B cell (primary cell): Measurements from ENCODE around the gene MYO1C. TPM values are rescaled to one million over a fixed set of nuclear protein-coding genes. Genes with fewer than 3 reads are reported as not detected.

ENCODE experiments used
- ATAC-seq: fragments of 200-7000 bp; cut with Tn5 transposase; one replicate; pipeline ENCODE4 v1.10.0; 2021; ENCODE audit warnings: low read depth, mild to moderate bottlenecking, moderate number of reproducible peaks, moderate library complexity
- CTCF ChIA-PET: fragments of 350-600 bp; sonication (Branson Sonifier 250); formaldehyde crosslinking; loops from one replicate; lab custom pipeline; 2021; ENCODE audit warnings: antibody characterized with exemption, inconsistent platforms; lab: Charles Lee
- POLR2A ChIA-PET: fragments of 350-600 bp; sonication (Branson Sonifier 250); formaldehyde crosslinking; loops from one replicate; lab custom pipeline; 2021; ENCODE audit warnings: antibody characterized with exemption; lab: Charles Lee
- DNase-seq: peaks from one replicate; pipeline ENCODE4 v3.0.0; 2013
- H2AFZ ChIP-seq: 2 replicates; pipeline ENCODE4 v1.6.1; 2012; ENCODE audit warnings: mild to moderate bottlenecking, low read depth, low read length; ENCODE audit not compliant: insufficient read depth, poor library complexity, severe bottlenecking
- H3K27ac ChIP-seq, 2 donors: 1 replicate in 1 of 2; 2 replicates in 1 of 2; pipeline ENCODE4 v1.5.1; 2012 to 2013; ENCODE audit warnings: low read length in 2 of 2, mild to moderate bottlenecking in 2 of 2, moderate library complexity in 1 of 2
- H3K27me3 ChIP-seq, 4 experiments: fragments of 200-600 bp in 1 of 4; sonication (generic) in 1 of 4; replicated peaks in 1 of 4; 1 replicate in 2 of 4; 2 replicates in 2 of 4; pipeline versions ENCODE4 v1.6.1 to v1.7.0; 2013 to 2016; ENCODE audit warnings: low read length in 3 of 4, mild to moderate bottlenecking in 2 of 4, mixed read lengths in 1 of 4, moderate library complexity in 1 of 4; ENCODE audit not compliant: insufficient read depth in 4 of 4, control insufficient read depth in 3 of 4; ENCODE audit errors: control extremely low read depth in 1 of 4
- H3K36me3 ChIP-seq, 2 experiments: replicated peaks in 1 of 2; 1 replicate in 1 of 2; 2 replicates in 1 of 2; pipeline versions ENCODE4 v1.6.1 to v1.7.1; 2013; ENCODE audit warnings: low read length in 1 of 2; ENCODE audit not compliant: insufficient read depth in 2 of 2, control insufficient read depth in 1 of 2; ENCODE audit errors: control extremely low read depth in 1 of 2, extremely low read depth in 1 of 2
- H3K4me1 ChIP-seq, 2 donors: fragments of 200-600 bp in 1 of 2; sonication (generic) in 1 of 2; 1 replicate in 1 of 2; 2 replicates in 1 of 2; pipeline versions ENCODE4 v1.5.1 to v1.6.1; 2013 to 2017; ENCODE audit warnings: low read length in 2 of 2; ENCODE audit not compliant: control insufficient read depth in 2 of 2, insufficient read depth in 2 of 2
- H3K4me2 ChIP-seq: replicated peaks from 2 replicates; pipeline ENCODE3; 2012; ENCODE audit warnings: mild to moderate bottlenecking, low read depth, low read length; ENCODE audit not compliant: poor library complexity, severe bottlenecking
- H3K4me3 ChIP-seq, 5 experiments: fragments of 200-600 bp in 1 of 5; sonication (generic) in 1 of 5; 1 replicate in 3 of 5; 2 replicates in 2 of 5; pipeline versions ENCODE4 v1.5.1 to v1.7.0; 2011 to 2016; ENCODE audit warnings: low read length in 4 of 5, mild to moderate bottlenecking in 4 of 5, low read depth in 2 of 5, control low read depth in 1 of 5, moderate library complexity in 1 of 5; ENCODE audit not compliant: insufficient read depth in 1 of 5; ENCODE audit errors: control extremely low read depth in 1 of 5, extremely low read depth in 1 of 5
- H3K79me2 ChIP-seq: fragments of 200-600 bp; sonication (generic); one replicate; pipeline ENCODE4 v1.6.0; 2016; ENCODE audit warnings: low read length; ENCODE audit not compliant: control insufficient read depth, insufficient read depth
- H3K9ac ChIP-seq: fragments of 200-600 bp; sonication (generic); 2 replicates; pipeline ENCODE4 v1.6.1; 2017; ENCODE audit warnings: mild to moderate bottlenecking, low read length, moderate library complexity
- H3K9me3 ChIP-seq, 3 donors: one replicate each; pipeline versions ENCODE4 v1.6.1 to v1.7.1; 2013; ENCODE audit warnings: low read length in 2 of 3; ENCODE audit not compliant: control insufficient read depth in 2 of 3, insufficient read depth in 1 of 3; ENCODE audit errors: control extremely low read depth in 1 of 3
- H4K20me1 ChIP-seq: 2 replicates; pipeline ENCODE4 v1.6.0; 2012; ENCODE audit warnings: mild to moderate bottlenecking, low read length; ENCODE audit not compliant: insufficient read depth, control insufficient read depth, poor library complexity, severe bottlenecking
- H3K27ac Mint-ChIP-seq: one replicate; pipeline ENCODE4 v1.8.0; 2021; ENCODE audit warnings: mixed read lengths
- H3K27me3 Mint-ChIP-seq: one replicate; pipeline ENCODE4 v1.8.0; 2021; ENCODE audit warnings: mixed read lengths
- H3K4me1 Mint-ChIP-seq: one replicate; pipeline ENCODE4 v1.8.0; 2021; ENCODE audit warnings: mixed read lengths
- H3K4me3 Mint-ChIP-seq: one replicate; pipeline ENCODE4 v1.8.0; 2021; ENCODE audit warnings: mixed read lengths
- H3K9me3 Mint-ChIP-seq: one replicate; pipeline ENCODE4 v1.8.0; 2022; ENCODE audit warnings: mixed read lengths; ENCODE audit not compliant: insufficient read depth
- CTCF ChIP-seq: fragments of 200-600 bp; IDR thresholded peaks from one replicate; pipeline ENCODE4 v1.8.0; 2022; ENCODE audit warnings: antibody characterized with exemption, mild to moderate bottlenecking
- EZH2 ChIP-seq: IDR thresholded peaks from 2 replicates; pipeline ENCODE4 v1.6.1; 2012; ENCODE audit warnings: borderline replicate concordance, low read depth, mild to moderate bottlenecking, moderate library complexity, low read length; ENCODE audit not compliant: insufficient read depth, poor library complexity, severe bottlenecking
- WGBS: methylation state at CpG from one replicate; pipeline ENCODE4 v1.1.5; 2013; ENCODE audit warnings: missing lambda C conversion rate; ENCODE audit not compliant: insufficient coverage; 5-methylcytosine and 5-hydroxymethylcytosine counted together
- intact Hi-C: fragments of 100-400 bp; cut with micrococcal nuclease; formaldehyde crosslinking; loops from one replicate; pipeline ENCODE4 v1.10.0; 2022
- polyA plus RNA-seq: library from polyadenylated mRNA; depleted of rRNA; stranded (reverse); fragments of >200 nt; gene quantifications from 2 replicates; pipeline ENCODE4 v1.2.3, GENCODE V29; 2012
- total RNA-seq, 2 donors: library from RNA; stranded (reverse); fragments of 120-200 nt in 1 of 2; gene quantifications; 1 replicate in 1 of 2; 2 replicates in 1 of 2; pipeline versions ENCODE4 v1.2.3 to v1.2.4, GENCODE V29; 2013 to 2022

MYO1C gene
- total and polyA plus RNA-seq, 2 donors (not counting 1 experiment from before 2014, with no cell fraction given) = 54.7 to 81.7 TPM

DNA sequence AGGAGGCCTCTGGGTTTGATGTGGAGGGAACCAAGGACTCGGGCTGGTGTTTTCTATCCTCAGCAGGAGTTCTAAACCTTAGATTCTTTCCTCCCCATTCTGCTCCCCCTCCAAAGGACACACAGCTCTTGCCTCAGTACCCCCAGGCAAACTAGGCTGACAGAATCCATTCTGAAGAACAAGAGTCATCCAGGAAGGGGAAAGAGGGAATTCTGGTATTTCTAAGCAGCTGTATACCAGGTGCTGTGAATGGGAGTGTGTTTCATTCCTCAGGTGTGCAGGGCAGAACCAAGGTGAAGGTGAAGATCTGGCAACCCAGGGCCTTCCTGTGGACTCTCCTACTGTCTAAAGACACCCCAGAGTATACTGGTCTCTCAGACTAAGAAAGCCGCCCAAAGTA lies 19.9 kb upstream of the MYO1C start:
- Histone ChIP-seq H3K27me3 (no peaks in the 10 kb centered on the region), H2AFZ (no peak overlapping the region), H3K9me3 (no peaks in the 10 kb centered on the region), H3K36me3 (peaks cover 0 to 56% of the 10 kb centered on the region in 2 experiments), H4K20me1 (peaks cover 21% of the 10 kb centered on the region), H3K4me2 (no peak overlapping the region), H3K4me1 (peaks cover 7 to 23% of the 10 kb centered on the region in 2 donors), H3K27ac (no peak overlapping the region), H3K4me3 (no peak overlapping the region), H3K79me2 (peaks cover 74% of the 10 kb centered on the region), H3K9ac (no peak overlapping the region)
- H3K27me3 Mint-ChIP-seq = no peaks in the 10 kb centered on the region
- intact Hi-C loops = no loop called here
- ChIA-PET POLR2A (no interaction called here), CTCF (interaction anchor here (0.5 to 11.7 kb wide), 5 partner anchors 12 to 147 kb away, joined by 3 to 318 read pairs (median 4); partner anchors contain the start of gene CRK)
- WGBS = 100% methylated on average over 1 of the region's 2 CpGs
- TF ChIP-seq CTCF = no peak
- no peak for TF ChIP-seq EZH2
- H3K9me3 Mint-ChIP-seq = no peaks in the 10 kb centered on the region
- ATAC-seq (no peak), DNase-seq (no peak)
- H3K27ac Mint-ChIP-seq = no peak overlapping the region
- H3K4me3 Mint-ChIP-seq = no peak overlapping the region
- peaks cover 15% of the 10 kb centered on the region for H3K4me1 Mint-ChIP-seq

GRCh38 chr17:1511756-1512321 lies 19.4 kb upstream of the MYO1C start:
- DNase-seq = no peak
- WGBS = 100% methylated on average over 3 of the region's 7 CpGs

More at GRCh38 chr17:1511756-1512321, 19.4 kb upstream of the MYO1C start:
- Histone ChIP-seq H3K27ac (no peak overlapping the region), H3K9me3 (no peaks in the 10 kb centered on the region), H3K79me2 (peaks cover 75% of the 10 kb centered on the region), H2AFZ (no peak overlapping the region), H4K20me1 (peaks cover 21% of the 10 kb centered on the region), H3K4me1 (peaks cover 7 to 20% of the 10 kb centered on the region in 2 donors), H3K9ac (no peak overlapping the region), H3K36me3 (peaks cover 0 to 61% of the 10 kb centered on the region in 2 experiments), H3K4me2 (no peak overlapping the region), H3K4me3 (no peak overlapping the region), H3K27me3 (no peaks in the 10 kb centered on the region)
- no peaks in the 10 kb centered on the region for H3K27me3 Mint-ChIP-seq
- intact Hi-C loops = no loop called here
- no peaks in the 10 kb centered on the region for H3K9me3 Mint-ChIP-seq
- no peak overlapping the region for H3K27ac Mint-ChIP-seq
- CTCF ChIA-PET = interaction anchor here (0.5 to 11.7 kb wide), 5 partner anchors 11 to 147 kb away, joined by 3 to 318 read pairs (median 5); no protein-coding TSS in a partner anchor
- no peak overlapping the region for H3K4me3 Mint-ChIP-seq
- no peak for TF ChIP-seq CTCF
- TF ChIP-seq EZH2 = no peak
- ATAC-seq = no peak
- H3K4me1 Mint-ChIP-seq = peaks cover 15% of the 10 kb centered on the region
- POLR2A ChIA-PET = no interaction called here
